Stimulated activated CD8-positive, alpha-beta memory T cell treated with anti-CD3 and anti-CD28 coated beads, Interleukin-7, amount 100 ng/mL, for 24 hours (primary cell): ENCODE results near the gene PSTPIP2.
"Not testable (repeated sequence)": the region's sequence is repeated elsewhere in the genome, so short reads cannot be mapped to it uniquely, and the experiment has no call there.

Source experiments
- DNase-seq: peaks from one replicate; pipeline ENCODE4 v3.0.0-alpha.2; 2020; ENCODE audit warnings: low read depth

Gene PSTPIP2

GRCh38 chr18:46069524-46069923 lies 2.5 kb downstream of the PSTPIP2 start:
- DNase-seq: no peak

- no peak for DNase-seq
Measured at GRCh38 chr18:46068763-46069162, 3.3 kb downstream of the PSTPIP2 start.

- no peak for DNase-seq
Measured at GRCh38 chr18:46067438-46068007, 4.5 kb downstream of the PSTPIP2 start.

GRCh38 chr18:46062781-46063180 lies 9.3 kb downstream of the PSTPIP2 start:
- DNase-seq: no peak

GRCh38 chr18:46061796-46062195 lies 10.3 kb downstream of the PSTPIP2 start:
- DNase-seq: no peak

- no peak for DNase-seq
Measured at GRCh38 chr18:46061387-46061786, 10.7 kb downstream of the PSTPIP2 start.

- no peak for DNase-seq
Measured at GRCh38 chr18:46060359-46060841, 11.7 kb downstream of the PSTPIP2 start.

GRCh38 chr18:46055838-46056230 lies 16.2 kb downstream of the PSTPIP2 start:
- no peak for DNase-seq

GRCh38 chr18:46054956-46055837 lies 16.9 kb downstream of the PSTPIP2 start:
- no peak for DNase-seq

- DNase-seq: no peak
Measured at GRCh38 chr18:46053368-46054095, 18.5 kb downstream of the PSTPIP2 start.

GRCh38 chr18:46051731-46052461 lies 20.2 kb downstream of the PSTPIP2 start:
- no peak for DNase-seq

GRCh38 chr18:46050268-46050667 lies 21.8 kb downstream of the PSTPIP2 start:
- no peak for DNase-seq

- no peak for DNase-seq
Measured at GRCh38 chr18:46048641-46049040, 23.4 kb downstream of the PSTPIP2 start.

- DNase-seq: not testable (repeated sequence)
Measured at GRCh38 chr18:46047369-46047768, 24.7 kb downstream of the PSTPIP2 start.

- no peak for DNase-seq
Measured at GRCh38 chr18:46046688-46047087, 25.4 kb downstream of the PSTPIP2 start.

GRCh38 chr18:46046126-46046525 lies 25.9 kb downstream of the PSTPIP2 start:
- no peak for DNase-seq

GRCh38 chr18:46042571-46043123 lies 29.4 kb downstream of the PSTPIP2 start:
- no peak for DNase-seq

- DNase-seq: no peak
Measured at GRCh38 chr18:46040747-46041104, 31.3 kb downstream of the PSTPIP2 start.

GRCh38 chr18:46040033-46040746 lies 31.9 kb downstream of the PSTPIP2 start:
- DNase-seq: no peak

GRCh38 chr18:46037512-46038305 lies 34.4 kb downstream of the PSTPIP2 start:
- DNase-seq: no peak
